CD8-positive, alpha-beta memory T cell (primary cell): ENCODE measurements around the gene QPRT. TPM values are rescaled to one million over a fixed set of nuclear protein-coding genes. Genes with fewer than 3 reads are reported as not detected.
A peak's percentile ranks its signal among the peaks of the same experiment; 100 is the strongest.
"Not testable (repeated sequence)": the region's sequence is repeated elsewhere in the genome, so short reads cannot be mapped to it uniquely, and the experiment has no call there.

Experiments
- CTCF ChIA-PET: fragments of 350-600 bp; sonication (Branson Sonifier 250); formaldehyde crosslinking; loops from one replicate; lab custom pipeline; 2021; ENCODE audit warnings: antibody characterized with exemption; lab: Charles Lee
- POLR2A ChIA-PET: fragments of 350-600 bp; sonication (Branson Sonifier 250); formaldehyde crosslinking; loops from one replicate; lab custom pipeline; 2021; ENCODE audit warnings: antibody characterized with exemption; lab: Charles Lee
- DNase-seq, 5 donors: peaks; one replicate each; pipeline versions ENCODE4 v3.0.0 to v3.0.0-alpha.2; 2020 to 2022; ENCODE audit warnings: mixed read lengths in 1 of 5
- H3K27ac ChIP-seq: one replicate; pipeline ENCODE4 v1.7.0; 2013; ENCODE audit warnings: low read depth, mild to moderate bottlenecking, low read length, moderate library complexity
- H3K27me3 ChIP-seq: 2 replicates; pipeline ENCODE4 v1.7.0; 2013; ENCODE audit warnings: low read length, mild to moderate bottlenecking; ENCODE audit not compliant: insufficient read depth, poor library complexity, severe bottlenecking
- H3K36me3 ChIP-seq: 2 replicates; pipeline ENCODE4 v1.7.0; 2013; ENCODE audit warnings: mild to moderate bottlenecking, low read length, moderate library complexity; ENCODE audit not compliant: insufficient read depth
- H3K4me1 ChIP-seq: 2 replicates; pipeline ENCODE4 v1.7.0; 2013; ENCODE audit warnings: mild to moderate bottlenecking, low read length, moderate library complexity; ENCODE audit not compliant: insufficient read depth
- H3K4me3 ChIP-seq: 2 replicates; pipeline ENCODE4 v1.7.0; 2013; ENCODE audit warnings: mild to moderate bottlenecking, low read length
- H3K9me3 ChIP-seq: 2 replicates; pipeline ENCODE4 v1.7.0; 2013; ENCODE audit warnings: mild to moderate bottlenecking, low read length
- H3K27ac Mint-ChIP-seq, 8 donors: one replicate each; pipeline ENCODE4 v1.8.0; 2020 to 2021; ENCODE audit warnings: mixed read lengths in 8 of 8, mild to moderate bottlenecking in 6 of 8, inconsistent platforms in 3 of 8, moderate library complexity in 3 of 8
- H3K27me3 Mint-ChIP-seq, 2 donors: one replicate each; pipeline ENCODE4 v1.8.0; 2020 to 2021; ENCODE audit warnings: mixed read lengths in 2 of 2, mild to moderate bottlenecking in 1 of 2, moderate library complexity in 1 of 2
- H3K36me3 Mint-ChIP-seq, 3 donors: one replicate each; pipeline ENCODE4 v1.8.0; 2020 to 2021; ENCODE audit warnings: mixed read lengths in 3 of 3, inconsistent platforms in 1 of 3, mild to moderate bottlenecking in 1 of 3
- H3K4me1 Mint-ChIP-seq, 3 donors: one replicate each; pipeline ENCODE4 v1.8.0; 2020 to 2021; ENCODE audit warnings: mixed read lengths in 3 of 3, inconsistent platforms in 1 of 3, mild to moderate bottlenecking in 1 of 3
- H3K4me3 Mint-ChIP-seq, 7 donors: one replicate each; pipeline ENCODE4 v1.8.0; 2020 to 2021; ENCODE audit warnings: mixed read lengths in 7 of 7, mild to moderate bottlenecking in 6 of 7, moderate library complexity in 4 of 7, inconsistent platforms in 2 of 7
- H3K9me3 Mint-ChIP-seq, 5 donors: one replicate each; pipeline ENCODE4 v1.8.0; 2020 to 2022; ENCODE audit warnings: mixed read lengths in 5 of 5, mild to moderate bottlenecking in 3 of 5, moderate library complexity in 2 of 5, inconsistent platforms in 1 of 5
- polyA plus RNA-seq: library from polyadenylated mRNA; unstranded; fragments of 300-500 nt; fragmentation: Illumina TruSeq; gene quantifications from one replicate; pipeline ENCODE4 v1.2.3, GENCODE V29; 2021
- total RNA-seq, 2 experiments: library from RNA; stranded (reverse); gene quantifications; one replicate each; pipeline ENCODE4 v1.2.3, GENCODE V29; 2021

QPRT gene
- total and polyA plus RNA-seq, 3 experiments from 2014 or later, result 0.74 to 3.5 (median 3.0) TPM

DNA sequence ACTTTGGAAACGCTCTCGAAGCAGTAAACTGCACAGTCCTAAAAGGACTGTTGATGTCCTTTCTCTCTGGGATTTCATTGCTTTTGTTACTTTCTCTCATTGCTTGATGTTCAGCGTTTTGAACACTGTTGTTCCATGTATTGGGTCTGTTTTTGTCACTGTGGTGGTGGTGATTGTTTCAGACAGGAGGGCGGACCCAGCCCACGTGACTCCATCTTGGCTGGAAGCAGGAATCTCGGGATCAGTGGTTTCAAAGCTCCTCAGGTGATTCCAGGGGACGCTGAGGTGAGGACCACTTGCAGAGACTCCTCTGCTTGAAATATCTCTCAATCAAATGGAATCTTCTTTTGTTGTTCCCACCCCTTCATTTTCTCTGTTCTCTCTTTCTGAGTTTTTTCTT, 48.5 kb downstream of the QPRT start:
- POLR2A ChIA-PET, result interaction anchor here (0.9 kb wide), 1 partner anchor 93 kb away, joined by 3 read pairs; the partner anchor contains the start of gene MVP
- CTCF ChIA-PET, result interaction anchor here (1.5 to 2.2 kb wide), 3 partner anchors 26 to 63 kb away, joined by 4 to 9 read pairs (median 6); partner anchors contain the start of gene KIF22
- Histone ChIP-seq H3K9me3 (no peaks in the 10 kb centered on the region), H3K36me3 (no peaks in the 10 kb centered on the region), H3K4me3 (no peak overlapping the region), H3K27me3 (no peaks in the 10 kb centered on the region), H3K4me1 (peaks cover 8% of the 10 kb centered on the region), H3K27ac (no peak overlapping the region)
- Mint-ChIP-seq H3K27ac (peak overlapping the region in 3 of 8 donors; percentile 9 to 86 (median 48)), H3K4me1 (peaks cover 17 to 29% (median 28%) of the 10 kb centered on the region in 3 donors), H3K9me3 (peaks cover 0 to 2% (median 2%) of the 10 kb centered on the region in 5 donors), H3K4me3 (no peak overlapping the region), H3K36me3 (peaks cover 2 to 4% (median 3%) of the 10 kb centered on the region in 3 donors), H3K27me3 (peaks cover 0 to 1% of the 10 kb centered on the region in 2 donors)
- DNase-seq, result no peak

GRCh38 chr16:29729116-29729521, 50.1 kb downstream of the QPRT start:
- no peak overlapping the region for H3K27ac Mint-ChIP-seq
- H3K4me1 Mint-ChIP-seq, result peaks cover 19 to 30% (median 30%) of the 10 kb centered on the region in 3 donors
- POLR2A ChIA-PET, result interaction anchor here (0.5 to 0.7 kb wide), 3 partner anchors 14 to 75 kb away, joined by 3 to 7 read pairs (median 5); no protein-coding TSS in a partner anchor
- Histone ChIP-seq H3K4me1 (peaks cover 9% of the 10 kb centered on the region), H3K4me3 (no peak overlapping the region), H3K27me3 (no peaks in the 10 kb centered on the region), H3K9me3 (no peaks in the 10 kb centered on the region), H3K27ac (no peak overlapping the region), H3K36me3 (no peaks in the 10 kb centered on the region)
- CTCF ChIA-PET, result interaction anchor here (0.7 to 6.5 kb wide), 17 partner anchors 9 to 92 kb away, joined by 3 to 28 read pairs (median 4); partner anchors contain the start of genes C16orf54, KIF22 and PAGR1
- H3K4me3 Mint-ChIP-seq, result peak overlapping the region in 1 of 7 donors; percentile 46
- H3K9me3 Mint-ChIP-seq, result peaks cover 0 to 2% (median 2%) of the 10 kb centered on the region in 5 donors
- no peak for DNase-seq
- peaks cover 2 to 6% (median 4%) of the 10 kb centered on the region in 3 donors for H3K36me3 Mint-ChIP-seq
- peaks cover 0 to 1% of the 10 kb centered on the region in 2 donors for H3K27me3 Mint-ChIP-seq

GRCh38 chr16:29730649-29731048, 51.7 kb downstream of the QPRT start:
- Histone ChIP-seq H3K27me3 (no peaks in the 10 kb centered on the region), H3K9me3 (no peaks in the 10 kb centered on the region), H3K36me3 (no peaks in the 10 kb centered on the region), H3K4me1 (peaks cover 10% of the 10 kb centered on the region), H3K4me3 (no peak overlapping the region), H3K27ac (no peak overlapping the region)
- ChIA-PET CTCF (interaction anchor here (1.1 to 6.5 kb wide), 8 partner anchors 9 to 280 kb away, joined by 3 to 28 read pairs (median 4); partner anchors contain the start of genes C16orf54, DOC2A, KIF22 and PAGR1), POLR2A (interaction anchor here (0.9 kb wide), 1 partner anchor 8 kb away, joined by 4 read pairs; no protein-coding TSS in a partner anchor)
- Mint-ChIP-seq H3K4me3 (peak overlapping the region in 6 of 7 donors; percentile 19 to 82 (median 64)), H3K4me1 (peaks cover 25 to 39% (median 36%) of the 10 kb centered on the region in 3 donors), H3K9me3 (peaks cover 0 to 2% (median 2%) of the 10 kb centered on the region in 5 donors), H3K36me3 (peaks cover 2 to 6% (median 4%) of the 10 kb centered on the region in 3 donors), H3K27ac (peak overlapping the region in 5 of 8 donors; percentile 55 to 85 (median 70)), H3K27me3 (peaks cover 0 to 1% of the 10 kb centered on the region in 2 donors)
- DNase-seq, result no peak

- peak overlapping the region in 5 of 7 donors; percentile 39 to 74 (median 51) for H3K4me3 Mint-ChIP-seq
- not testable (repeated sequence) for H3K4me3 ChIP-seq, H3K27me3 ChIP-seq, H3K9me3 ChIP-seq, H3K27ac ChIP-seq, H3K9me3 Mint-ChIP-seq, H3K36me3 Mint-ChIP-seq, H3K36me3 ChIP-seq, H3K27me3 Mint-ChIP-seq
- ChIA-PET POLR2A (interaction anchor here (0.8 kb wide), 1 partner anchor 58 kb away, joined by 4 read pairs; the partner anchor contains the start of gene KIF22), CTCF (interaction anchor here (1.1 to 6.5 kb wide), 6 partner anchors 10 to 116 kb away, joined by 3 to 28 read pairs (median 6); partner anchors contain the start of genes KIF22 and PAGR1)
- peak overlapping the region in 7 of 8 donors; percentile 59 to 93 (median 80) for H3K27ac Mint-ChIP-seq
- H3K4me1 ChIP-seq, result peaks cover 23% of the 10 kb centered on the region
- peaks cover 38 to 50% (median 49%) of the 10 kb centered on the region in 3 donors for H3K4me1 Mint-ChIP-seq
- peak in 1 of 5 donors; percentile 34 for DNase-seq
Observed at GRCh38 chr16:29731768-29732601, 53.0 kb downstream of the QPRT start.

DNA sequence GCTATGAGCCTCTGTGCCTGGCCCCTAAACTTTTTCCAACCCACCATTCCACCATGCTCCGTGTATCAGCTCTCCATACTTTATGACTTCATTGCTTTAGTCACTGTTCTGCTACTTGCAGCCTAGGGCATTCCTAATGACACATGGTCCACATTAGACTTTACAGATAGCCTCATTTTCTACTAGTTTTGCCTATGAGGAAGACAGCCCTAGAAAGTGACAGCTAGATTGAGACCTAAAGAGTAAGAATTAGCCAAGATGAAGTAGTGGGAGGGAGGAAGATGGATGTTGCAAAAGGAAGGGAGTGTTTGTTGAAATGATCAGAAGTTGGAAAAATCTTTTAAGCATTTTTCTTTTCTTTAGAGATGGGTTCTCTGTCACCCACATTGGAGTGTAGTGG, 55.8 kb downstream of the QPRT start:
- CTCF ChIA-PET, result interaction anchor here (1.8 kb wide), 1 partner anchor 33 kb away, joined by 3 read pairs; no protein-coding TSS in a partner anchor
- H3K4me1 ChIP-seq, result peaks cover 50% of the 10 kb centered on the region
- POLR2A ChIA-PET, result no interaction called here
- DNase-seq, result no peak
- H3K9me3 ChIP-seq, result no peaks in the 10 kb centered on the region
- H3K9me3 Mint-ChIP-seq, result peaks cover 0 to 2% (median 2%) of the 10 kb centered on the region in 5 donors
- H3K4me3 Mint-ChIP-seq, result no peak overlapping the region
- no peaks in the 10 kb centered on the region for H3K36me3 ChIP-seq
- H3K27ac ChIP-seq, result no peak overlapping the region
- H3K36me3 Mint-ChIP-seq, result peaks cover 4 to 8% (median 4%) of the 10 kb centered on the region in 3 donors
- peak overlapping the region in 7 of 8 donors; percentile 5 to 95 (median 75) for H3K27ac Mint-ChIP-seq
- no peak overlapping the region for H3K4me3 ChIP-seq
- peaks cover 56 to 72% (median 69%) of the 10 kb centered on the region in 3 donors for H3K4me1 Mint-ChIP-seq
- H3K27me3 Mint-ChIP-seq, result no peaks in the 10 kb centered on the region
- no peaks in the 10 kb centered on the region for H3K27me3 ChIP-seq

DNA sequence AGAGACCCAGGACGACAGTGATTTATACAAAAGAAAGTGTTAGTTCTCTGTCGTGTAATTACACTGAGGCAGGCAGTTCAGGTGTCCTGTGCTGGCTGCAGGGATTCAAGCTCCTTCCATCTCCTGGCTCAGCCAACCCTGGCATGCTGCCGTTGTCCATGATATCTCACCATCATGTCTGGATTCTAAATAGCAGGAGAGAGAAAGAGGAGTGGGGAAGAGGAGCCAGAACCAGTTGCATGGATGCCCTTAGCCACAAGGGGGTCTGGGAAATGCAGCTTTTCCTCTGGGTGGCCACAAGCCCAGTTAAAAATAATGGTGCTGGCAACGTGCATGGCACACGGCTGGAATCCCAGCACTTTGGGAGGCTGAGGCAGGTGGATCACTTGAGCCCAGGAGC, 57.1 kb downstream of the QPRT start:
- no peak overlapping the region for H3K4me3 ChIP-seq
- peaks cover 10 to 13% (median 11%) of the 10 kb centered on the region in 3 donors for H3K36me3 Mint-ChIP-seq
- DNase-seq, result no peak
- no peak overlapping the region for H3K27ac ChIP-seq
- H3K27me3 Mint-ChIP-seq, result no peaks in the 10 kb centered on the region
- ChIA-PET CTCF (interaction anchor here (1.8 kb wide), 1 partner anchor 34 kb away, joined by 3 read pairs; no protein-coding TSS in a partner anchor), POLR2A (no interaction called here)
- no peak overlapping the region for H3K4me3 Mint-ChIP-seq
- no peaks in the 10 kb centered on the region for H3K9me3 ChIP-seq
- no peaks in the 10 kb centered on the region for H3K27me3 ChIP-seq
- peaks cover 64 to 76% (median 74%) of the 10 kb centered on the region in 3 donors for H3K4me1 Mint-ChIP-seq
- H3K27ac Mint-ChIP-seq, result peak overlapping the region; percentile 71 to 98 (median 90)
- H3K9me3 Mint-ChIP-seq, result peaks cover 0 to 2% (median 2%) of the 10 kb centered on the region in 5 donors
- no peaks in the 10 kb centered on the region for H3K36me3 ChIP-seq
- peaks cover 61% of the 10 kb centered on the region for H3K4me1 ChIP-seq

DNA sequence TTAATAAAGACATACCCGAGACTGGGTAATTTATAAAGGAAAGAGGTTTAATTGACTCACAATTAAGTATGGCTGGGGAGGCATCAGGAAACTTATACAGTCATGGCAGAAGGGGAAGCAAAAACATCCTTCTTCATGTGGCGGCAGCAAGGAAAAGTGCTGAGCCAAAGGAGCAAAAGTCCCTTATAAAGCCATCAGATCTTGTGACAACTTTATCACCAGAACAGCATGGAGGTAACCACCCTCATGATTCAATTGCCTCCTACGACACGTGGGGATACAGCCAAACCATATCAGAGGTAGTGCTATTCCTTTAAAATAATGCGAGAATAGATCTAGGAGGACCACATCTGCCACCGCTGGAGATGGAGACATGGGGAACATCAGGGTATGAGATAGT, 57.8 kb downstream of the QPRT start:
- H3K4me3 Mint-ChIP-seq, result peak overlapping the region in 3 of 7 donors; percentile 1 to 78 (median 66)
- H3K27me3 ChIP-seq, result no peaks in the 10 kb centered on the region
- H3K4me3 ChIP-seq, result no peak overlapping the region
- H3K9me3 ChIP-seq, result no peaks in the 10 kb centered on the region
- ChIA-PET CTCF (interaction anchor here (1.0 to 1.8 kb wide), 2 partner anchors 35 to 53 kb away, joined by 3 read pairs; partner anchors contain the start of gene KIF22), POLR2A (interaction anchor here (0.7 kb wide), 1 partner anchor 112 kb away, joined by 3 read pairs; no protein-coding TSS in a partner anchor)
- peak overlapping the region; percentile 45 to 98 (median 88) for H3K27ac Mint-ChIP-seq
- no peak for DNase-seq
- peaks cover 65% of the 10 kb centered on the region for H3K4me1 ChIP-seq
- H3K36me3 Mint-ChIP-seq, result peaks cover 14 to 19% (median 17%) of the 10 kb centered on the region in 3 donors
- H3K4me1 Mint-ChIP-seq, result peaks cover 69 to 80% (median 75%) of the 10 kb centered on the region in 3 donors
- no peaks in the 10 kb centered on the region for H3K36me3 ChIP-seq
- H3K9me3 Mint-ChIP-seq, result peaks cover 0 to 2% (median 2%) of the 10 kb centered on the region in 5 donors
- H3K27ac ChIP-seq, result no peak overlapping the region
- no peaks in the 10 kb centered on the region for H3K27me3 Mint-ChIP-seq
